ENCODE data around the gene MAPK8IP2.

- TF ChIP-seq CTCF (IDR thresholded peaks at IDR 0.05) (peak; percentile 48), RCOR1 (IDR thresholded peaks at IDR 0.05; ENCODE audit: low read length) (no peak), REST (IDR thresholded peaks at IDR 0.05; ENCODE audit: low read depth, low read length) (no peak), GATA2 (CRISPR knock-in tag; IDR thresholded peaks at IDR 0.05) (no peak), IRF3 (IDR thresholded peaks at IDR 0.05; ENCODE audit: low read depth, low read length) (no peak), POLR2AphosphoS5 (IDR thresholded peaks at IDR 0.05; ENCODE audit: low read depth, low read length) (peak; percentile 75)
- TF ChIP-seq, protein P1, sequence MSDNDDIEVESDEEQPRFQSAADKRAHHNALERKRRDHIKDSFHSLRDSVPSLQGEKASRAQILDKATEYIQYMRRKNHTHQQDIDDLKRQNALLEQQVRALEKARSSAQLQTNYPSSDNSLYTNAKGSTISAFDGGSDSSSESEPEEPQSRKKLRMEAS (IDR thresholded peaks at IDR 0.05; ENCODE audit: low read depth): peak; percentile 50
- TF ChIP-seq, protein P2, sequence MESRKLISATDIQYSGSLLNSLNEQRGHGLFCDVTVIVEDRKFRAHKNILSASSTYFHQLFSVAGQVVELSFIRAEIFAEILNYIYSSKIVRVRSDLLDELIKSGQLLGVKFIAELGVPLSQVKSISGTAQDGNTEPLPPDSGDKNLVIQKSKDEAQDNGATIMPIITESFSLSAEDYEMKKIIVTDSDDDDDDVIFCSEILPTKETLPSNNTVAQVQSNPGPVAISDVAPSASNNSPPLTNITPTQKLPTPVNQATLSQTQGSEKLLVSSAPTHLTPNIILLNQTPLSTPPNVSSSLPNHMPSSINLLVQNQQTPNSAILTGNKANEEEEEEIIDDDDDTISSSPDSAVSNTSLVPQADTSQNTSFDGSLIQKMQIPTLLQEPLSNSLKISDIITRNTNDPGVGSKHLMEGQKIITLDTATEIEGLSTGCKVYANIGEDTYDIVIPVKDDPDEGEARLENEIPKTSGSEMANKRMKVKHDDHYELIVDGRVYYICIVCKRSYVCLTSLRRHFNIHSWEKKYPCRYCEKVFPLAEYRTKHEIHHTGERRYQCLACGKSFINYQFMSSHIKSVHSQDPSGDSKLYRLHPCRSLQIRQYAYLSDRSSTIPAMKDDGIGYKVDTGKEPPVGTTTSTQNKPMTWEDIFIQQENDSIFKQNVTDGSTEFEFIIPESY (IDR thresholded peaks at IDR 0.05; ENCODE audit: borderline replicate concordance, low read depth): no peak
Observed at GRCh38 chr22:50627642-50628542, 27.3 kb downstream of the MAPK8IP2 start, which contains the start of gene ARSA.
